Subcutaneous abdominal adipose tissue (tissue), 5 donors: ENCODE results near the gene SCFD2.

Experiments
- H3K27ac ChIP-seq: one replicate; pipeline ENCODE4 v1.7.0; 2013; ENCODE audit warnings: low read depth, mild to moderate bottlenecking, inconsistent platforms, low read length, moderate library complexity
- H3K27me3 ChIP-seq, 5 donors: one replicate each; pipeline ENCODE4 v1.7.0; 2013; ENCODE audit warnings: low read length in 5 of 5, inconsistent platforms in 1 of 5; ENCODE audit not compliant: control insufficient read depth in 5 of 5, insufficient read depth in 4 of 5
- H3K36me3 ChIP-seq, 5 donors: one replicate each; pipeline ENCODE4 v1.7.0; 2013; ENCODE audit warnings: low read length in 5 of 5; ENCODE audit not compliant: control insufficient read depth in 5 of 5, insufficient read depth in 5 of 5
- H3K4me1 ChIP-seq, 5 donors: one replicate each; pipeline ENCODE4 v1.7.0; 2013; ENCODE audit warnings: low read length in 5 of 5, mild to moderate bottlenecking in 3 of 5, moderate library complexity in 1 of 5; ENCODE audit not compliant: control insufficient read depth in 5 of 5, insufficient read depth in 5 of 5
- H3K4me3 ChIP-seq, 5 donors: one replicate each; pipeline ENCODE4 v1.7.0; 2013; ENCODE audit warnings: low read length in 5 of 5, low read depth in 1 of 5
- H3K9ac ChIP-seq, 5 donors: one replicate each; pipeline ENCODE4 v1.7.0; 2013; ENCODE audit warnings: low read length in 5 of 5, mild to moderate bottlenecking in 4 of 5, moderate library complexity in 3 of 5
- H3K9me3 ChIP-seq, 5 donors: one replicate each; pipeline ENCODE4 v1.7.0; 2013; ENCODE audit warnings: low read length in 5 of 5; ENCODE audit not compliant: control insufficient read depth in 5 of 5
- donor health status: healthy.
- donor health status: healthy.
- donor health status: healthy.
- donor health status: healthy.
- donor health status: healthy.

SCFD2 gene

GRCh38 chr4:52856801-52857200, 509.1 kb downstream of the SCFD2 start:
- no peak overlapping the region for H3K9ac ChIP-seq

GRCh38 chr4:52853351-52853750, 512.5 kb downstream of the SCFD2 start:
- Histone ChIP-seq H3K36me3 (no peaks in the 10 kb centered on the region), H3K9ac (no peak overlapping the region), H3K9me3 (peaks cover 4 to 10% (median 9%) of the 10 kb centered on the region in 5 donors), H3K27ac (no peak overlapping the region), H3K27me3 (no peaks in the 10 kb centered on the region), H3K4me3 (no peak overlapping the region), H3K4me1 (peaks cover 0 to 9% (median 4%) of the 10 kb centered on the region in 5 donors)

More at GRCh38 chr4:52856801-52857200, 509.1 kb downstream of the SCFD2 start:
- H3K4me1 ChIP-seq = peaks cover 0 to 15% (median 9%) of the 10 kb centered on the region in 5 donors
- H3K36me3 ChIP-seq = no peaks in the 10 kb centered on the region
- H3K9me3 ChIP-seq = peaks cover 4 to 14% (median 12%) of the 10 kb centered on the region in 5 donors
- no peak overlapping the region for H3K27ac ChIP-seq
- H3K27me3 ChIP-seq = peaks cover 0 to 10% (median 0%) of the 10 kb centered on the region in 5 donors
- H3K4me3 ChIP-seq = no peak overlapping the region

- Histone ChIP-seq H3K27ac (no peak overlapping the region), H3K9ac (no peak overlapping the region), H3K36me3 (no peaks in the 10 kb centered on the region), H3K9me3 (peaks cover 0 to 4% (median 2%) of the 10 kb centered on the region in 5 donors), H3K4me1 (peaks cover 0 to 9% (median 4%) of the 10 kb centered on the region in 5 donors), H3K4me3 (no peak overlapping the region), H3K27me3 (no peaks in the 10 kb centered on the region)
Measured at GRCh38 chr4:52852711-52853110, 513.1 kb downstream of the SCFD2 start.

DNA sequence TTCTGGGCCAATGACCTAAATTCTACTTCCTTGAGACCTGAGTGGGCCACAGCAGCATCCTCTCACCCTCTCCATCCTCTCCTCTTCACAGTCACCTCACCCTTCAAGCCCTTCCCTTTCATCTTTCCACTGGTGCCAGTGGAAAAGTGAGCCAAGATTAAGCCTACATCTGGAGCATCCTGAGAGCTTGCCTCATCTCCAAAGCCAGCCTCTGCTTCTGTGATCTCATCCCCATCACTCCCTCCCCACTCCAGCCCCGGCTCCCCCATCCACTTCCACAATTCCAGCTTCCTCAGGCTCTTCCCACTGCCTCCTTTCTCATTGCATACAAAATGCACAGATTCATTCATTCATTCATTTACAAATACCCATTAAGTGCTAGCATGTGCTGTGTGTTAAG, 513.8 kb downstream of the SCFD2 start:
- Histone ChIP-seq H3K36me3 (no peaks in the 10 kb centered on the region), H3K4me3 (no peak overlapping the region), H3K9me3 (no peaks in the 10 kb centered on the region), H3K9ac (no peak overlapping the region), H3K27me3 (no peaks in the 10 kb centered on the region), H3K27ac (no peak overlapping the region), H3K4me1 (peaks cover 0 to 9% (median 4%) of the 10 kb centered on the region in 5 donors)

GRCh38 chr4:52850406-52851124, 515.3 kb downstream of the SCFD2 start:
- Histone ChIP-seq H3K9ac (no peak overlapping the region), H3K27ac (no peak overlapping the region), H3K4me1 (peaks cover 0 to 9% (median 4%) of the 10 kb centered on the region in 5 donors), H3K36me3 (no peaks in the 10 kb centered on the region), H3K4me3 (no peak overlapping the region), H3K27me3 (no peaks in the 10 kb centered on the region), H3K9me3 (no peaks in the 10 kb centered on the region)

DNA sequence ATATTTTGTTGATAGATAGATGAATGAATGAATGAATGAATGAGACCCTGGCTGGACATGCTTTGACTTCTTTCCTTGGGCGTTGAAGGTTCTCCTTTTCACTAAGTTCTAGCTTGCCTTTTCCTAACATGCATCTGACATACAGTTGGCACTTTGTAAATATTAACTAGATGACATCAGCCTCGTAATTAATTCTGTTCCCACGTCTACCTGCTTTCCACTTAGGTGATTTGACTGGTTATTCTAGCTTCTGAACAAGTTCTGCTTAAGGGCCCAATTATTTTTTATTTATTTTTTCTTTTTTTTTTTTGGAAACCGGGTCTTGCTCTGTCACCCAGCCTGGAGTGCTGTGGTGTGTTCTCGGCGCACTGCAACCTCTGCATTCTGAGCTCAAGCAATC, 517.6 kb downstream of the SCFD2 start:
- no peaks in the 10 kb centered on the region for H3K27me3 ChIP-seq
- H3K27ac ChIP-seq = no peak overlapping the region
- H3K9ac ChIP-seq = no peak overlapping the region
- H3K9me3 ChIP-seq = no peaks in the 10 kb centered on the region
- peaks cover 0 to 18% (median 5%) of the 10 kb centered on the region in 5 donors for H3K4me1 ChIP-seq
- H3K4me3 ChIP-seq = no peak overlapping the region
- no peaks in the 10 kb centered on the region for H3K36me3 ChIP-seq

GRCh38 chr4:52846502-52846901, 519.4 kb downstream of the SCFD2 start:
- Histone ChIP-seq H3K4me1 (peaks cover 0 to 28% (median 7%) of the 10 kb centered on the region in 5 donors), H3K4me3 (no peak overlapping the region), H3K27me3 (no peaks in the 10 kb centered on the region), H3K9ac (no peak overlapping the region), H3K9me3 (no peaks in the 10 kb centered on the region), H3K36me3 (no peaks in the 10 kb centered on the region), H3K27ac (no peak overlapping the region)

DNA sequence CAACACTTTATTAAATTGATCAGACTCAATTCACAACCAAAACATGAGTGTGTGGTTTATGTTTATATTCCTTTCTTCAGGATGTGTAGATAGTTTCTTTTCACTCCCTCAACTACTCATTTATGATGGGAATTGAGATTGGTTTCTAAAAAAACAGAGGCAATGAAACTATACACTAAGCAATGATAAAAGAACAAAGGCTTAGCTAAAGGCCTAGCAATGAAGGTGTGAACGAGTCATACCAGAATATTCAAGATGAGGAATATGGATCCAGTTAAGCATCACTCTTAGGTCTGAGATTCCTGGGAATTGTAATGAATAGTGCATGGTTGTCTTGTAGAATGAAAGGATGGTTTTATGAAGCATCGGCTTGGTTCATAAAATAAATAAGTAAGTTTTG, 521.3 kb downstream of the SCFD2 start:
- H3K9me3 ChIP-seq = no peaks in the 10 kb centered on the region
- no peak overlapping the region for H3K9ac ChIP-seq
- no peaks in the 10 kb centered on the region for H3K36me3 ChIP-seq
- H3K4me3 ChIP-seq = no peak overlapping the region
- no peaks in the 10 kb centered on the region for H3K27me3 ChIP-seq
- no peak overlapping the region for H3K27ac ChIP-seq
- peaks cover 0 to 33% (median 7%) of the 10 kb centered on the region in 5 donors for H3K4me1 ChIP-seq

DNA sequence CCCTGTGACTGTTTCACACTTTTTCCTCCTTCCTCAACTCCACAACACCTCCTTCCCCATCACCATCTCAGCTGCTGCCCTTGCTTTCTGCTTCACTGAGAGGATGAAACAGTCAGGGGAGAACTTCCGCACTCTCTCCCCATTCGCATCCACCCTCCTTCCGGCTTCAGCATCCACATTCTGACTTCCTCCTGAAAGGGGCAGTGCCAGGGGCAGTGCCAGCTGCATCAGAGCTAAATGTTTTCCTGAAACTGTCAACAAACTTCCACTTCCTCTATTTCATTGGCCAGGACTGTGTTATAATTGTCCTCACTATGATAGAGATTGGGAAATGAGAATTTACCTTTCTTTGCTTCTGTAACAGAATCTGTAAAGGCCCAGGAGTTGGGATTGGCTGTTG, 521.9 kb downstream of the SCFD2 start:
- Histone ChIP-seq H3K9ac (no peak overlapping the region), H3K36me3 (no peaks in the 10 kb centered on the region), H3K27ac (no peak overlapping the region), H3K9me3 (no peaks in the 10 kb centered on the region), H3K4me1 (peaks cover 0 to 33% (median 7%) of the 10 kb centered on the region in 5 donors), H3K27me3 (no peaks in the 10 kb centered on the region), H3K4me3 (no peak overlapping the region)

DNA sequence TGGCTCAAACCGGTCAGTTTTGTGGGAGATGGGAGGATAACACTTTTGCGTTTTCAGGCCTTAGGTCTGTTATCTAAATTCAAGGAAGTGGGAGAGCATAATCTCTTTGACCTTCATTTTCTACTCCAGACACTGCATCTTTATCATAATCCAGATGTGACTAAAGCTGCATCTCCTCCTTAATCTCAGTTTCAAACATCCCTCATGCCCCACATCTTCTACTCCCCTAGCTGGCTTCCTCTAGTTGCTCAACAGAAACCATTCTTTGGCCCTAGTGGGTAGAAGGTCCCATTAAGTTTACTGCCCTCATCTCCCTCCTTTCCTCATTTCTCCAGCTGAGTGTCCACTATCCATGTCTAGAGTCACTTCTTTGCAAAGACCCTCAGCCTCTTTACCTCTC, 522.5 kb downstream of the SCFD2 start:
- H3K9ac ChIP-seq = no peak overlapping the region
- H3K4me1 ChIP-seq = peaks cover 0 to 33% (median 7%) of the 10 kb centered on the region in 5 donors
- no peak overlapping the region for H3K4me3 ChIP-seq
- H3K36me3 ChIP-seq = no peaks in the 10 kb centered on the region
- H3K27me3 ChIP-seq = peaks cover 0 to 3% (median 0%) of the 10 kb centered on the region in 5 donors
- no peaks in the 10 kb centered on the region for H3K9me3 ChIP-seq
- no peak overlapping the region for H3K27ac ChIP-seq
